ENCODE data around the gene CLEC16A.

CLEC16A gene, protein sequence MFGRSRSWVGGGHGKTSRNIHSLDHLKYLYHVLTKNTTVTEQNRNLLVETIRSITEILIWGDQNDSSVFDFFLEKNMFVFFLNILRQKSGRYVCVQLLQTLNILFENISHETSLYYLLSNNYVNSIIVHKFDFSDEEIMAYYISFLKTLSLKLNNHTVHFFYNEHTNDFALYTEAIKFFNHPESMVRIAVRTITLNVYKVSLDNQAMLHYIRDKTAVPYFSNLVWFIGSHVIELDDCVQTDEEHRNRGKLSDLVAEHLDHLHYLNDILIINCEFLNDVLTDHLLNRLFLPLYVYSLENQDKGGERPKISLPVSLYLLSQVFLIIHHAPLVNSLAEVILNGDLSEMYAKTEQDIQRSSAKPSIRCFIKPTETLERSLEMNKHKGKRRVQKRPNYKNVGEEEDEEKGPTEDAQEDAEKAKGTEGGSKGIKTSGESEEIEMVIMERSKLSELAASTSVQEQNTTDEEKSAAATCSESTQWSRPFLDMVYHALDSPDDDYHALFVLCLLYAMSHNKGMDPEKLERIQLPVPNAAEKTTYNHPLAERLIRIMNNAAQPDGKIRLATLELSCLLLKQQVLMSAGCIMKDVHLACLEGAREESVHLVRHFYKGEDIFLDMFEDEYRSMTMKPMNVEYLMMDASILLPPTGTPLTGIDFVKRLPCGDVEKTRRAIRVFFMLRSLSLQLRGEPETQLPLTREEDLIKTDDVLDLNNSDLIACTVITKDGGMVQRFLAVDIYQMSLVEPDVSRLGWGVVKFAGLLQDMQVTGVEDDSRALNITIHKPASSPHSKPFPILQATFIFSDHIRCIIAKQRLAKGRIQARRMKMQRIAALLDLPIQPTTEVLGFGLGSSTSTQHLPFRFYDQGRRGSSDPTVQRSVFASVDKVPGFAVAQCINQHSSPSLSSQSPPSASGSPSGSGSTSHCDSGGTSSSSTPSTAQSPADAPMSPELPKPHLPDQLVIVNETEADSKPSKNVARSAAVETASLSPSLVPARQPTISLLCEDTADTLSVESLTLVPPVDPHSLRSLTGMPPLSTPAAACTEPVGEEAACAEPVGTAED

DNA sequence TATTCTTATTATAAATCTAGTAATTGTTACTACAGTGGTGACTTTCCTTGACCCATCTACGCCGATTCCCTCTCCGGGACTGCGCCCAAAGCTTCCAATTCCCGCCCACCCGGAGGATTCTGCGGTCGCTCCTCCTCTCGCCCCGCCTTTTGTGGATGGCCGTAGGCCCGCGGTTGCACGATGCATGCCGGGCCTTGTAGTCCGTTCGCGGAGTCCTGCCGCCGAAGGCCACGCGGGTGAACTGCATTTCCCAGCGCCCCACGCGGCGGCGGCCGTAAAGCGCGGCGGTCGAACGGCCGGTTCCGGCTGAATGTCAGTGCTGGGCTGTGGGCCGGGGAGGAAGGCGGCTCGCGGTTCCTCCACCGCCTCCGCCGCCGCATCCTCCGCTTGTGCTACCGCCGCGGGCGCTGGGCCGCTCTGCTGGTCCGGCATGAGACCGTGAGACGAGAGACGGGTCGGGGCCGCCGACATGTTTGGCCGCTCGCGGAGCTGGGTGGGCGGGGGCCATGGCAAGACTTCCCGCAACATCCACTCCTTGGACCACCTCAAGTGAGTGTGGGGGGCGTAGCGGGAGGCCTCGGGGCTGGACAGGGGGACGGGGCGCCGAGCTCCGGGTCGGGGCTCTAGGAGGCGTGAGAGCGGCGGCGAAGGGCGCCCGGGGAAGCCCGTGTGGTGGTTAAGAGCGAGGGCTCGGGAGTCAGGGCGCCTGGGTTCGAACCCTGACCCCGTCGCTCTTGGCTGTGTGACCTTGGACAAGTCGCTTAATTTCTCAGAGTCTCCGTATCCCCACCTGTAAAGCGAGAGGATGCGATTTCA lies at the start of gene CLEC16A:
TSS of gene CLEC16A (plus strand) at position 316 of the 816 bp plus-strand sequence. CDS start at position 470, 154 bp downstream.
- DNase-seq = peak; percentile 77

DNA sequence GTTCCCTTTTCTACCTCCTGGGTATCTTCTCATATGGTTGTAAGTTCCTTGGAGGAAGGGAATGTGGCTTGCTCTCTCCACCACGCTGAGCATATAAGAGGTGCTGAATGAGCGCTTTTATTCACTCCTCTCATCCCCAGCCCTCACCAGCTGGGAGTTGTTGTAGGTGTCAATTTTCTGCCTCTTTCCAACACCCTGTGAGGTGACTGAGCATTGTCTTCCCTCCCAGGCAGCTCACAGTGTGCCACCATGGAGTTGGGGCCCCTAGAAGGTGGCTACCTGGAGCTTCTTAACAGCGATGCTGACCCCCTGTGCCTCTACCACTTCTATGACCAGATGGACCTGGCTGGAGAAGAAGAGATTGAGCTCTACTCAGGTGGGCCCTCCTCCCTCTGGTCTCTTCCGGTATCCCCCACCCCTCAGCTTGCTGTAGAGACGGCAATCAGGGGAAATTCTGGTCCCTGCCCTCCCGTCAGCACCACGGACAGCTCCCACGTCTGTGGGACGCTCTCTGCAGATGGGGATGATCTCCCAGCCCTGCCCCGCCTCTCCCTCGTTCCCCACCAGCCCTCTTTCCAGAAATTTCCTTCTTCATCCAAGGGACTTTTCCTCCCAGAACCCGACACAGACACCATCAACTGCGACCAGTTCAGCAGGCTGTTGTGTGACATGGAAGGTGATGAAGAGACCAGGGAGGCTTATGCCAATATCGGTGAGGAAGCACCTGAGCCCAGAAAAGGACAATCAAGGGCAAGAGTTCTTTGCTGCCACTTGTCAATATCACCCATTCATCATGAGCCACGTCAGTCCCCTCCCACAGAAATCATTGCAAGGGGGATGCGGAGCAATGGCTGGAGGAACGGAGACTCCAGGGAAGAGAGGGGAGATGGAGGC lies 49.1 kb upstream of the CLEC16A start:
- DNase-seq = no peak

DNA sequence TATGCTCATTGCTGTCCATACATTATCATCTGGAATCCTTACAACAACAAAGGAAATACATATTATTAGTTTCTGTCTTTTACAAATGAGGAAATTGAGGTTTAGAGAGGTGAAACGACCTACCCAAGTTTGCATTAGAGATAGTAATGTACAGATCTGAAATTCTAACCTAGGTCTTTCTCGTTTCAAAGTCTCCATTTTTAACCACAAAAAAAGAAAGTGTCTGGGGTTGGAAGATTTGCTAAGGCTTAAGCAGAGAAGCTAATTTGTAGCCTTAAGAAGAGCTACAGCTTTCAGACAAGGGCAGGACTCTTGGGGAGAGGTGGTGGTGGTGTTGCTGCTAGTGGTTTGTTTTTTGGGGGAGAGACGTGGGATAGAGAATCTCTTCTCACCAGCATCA lies 48.2 kb upstream of the CLEC16A start:
- DNase-seq = no peak

DNA sequence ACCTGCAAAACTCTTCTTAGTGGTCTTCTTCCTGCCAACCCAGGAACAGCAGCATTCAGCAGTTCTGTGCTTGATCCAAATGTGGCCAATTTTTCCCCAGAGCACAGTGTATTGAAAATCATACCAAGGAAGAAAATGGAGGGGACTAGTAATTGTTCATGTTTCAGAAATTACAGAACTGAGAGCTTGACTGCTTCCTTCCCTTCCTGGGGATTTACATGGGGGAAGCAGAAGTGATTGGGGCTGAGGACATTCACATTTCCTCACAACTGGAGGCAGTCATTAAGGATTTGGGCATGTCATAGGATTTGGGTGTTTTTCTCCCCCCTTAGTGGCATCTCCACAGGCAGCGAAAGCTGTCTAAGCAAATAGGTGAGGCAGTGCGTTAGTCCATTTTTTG lies 47.6 kb upstream of the CLEC16A start:
- DNase-seq = no peak

DNA sequence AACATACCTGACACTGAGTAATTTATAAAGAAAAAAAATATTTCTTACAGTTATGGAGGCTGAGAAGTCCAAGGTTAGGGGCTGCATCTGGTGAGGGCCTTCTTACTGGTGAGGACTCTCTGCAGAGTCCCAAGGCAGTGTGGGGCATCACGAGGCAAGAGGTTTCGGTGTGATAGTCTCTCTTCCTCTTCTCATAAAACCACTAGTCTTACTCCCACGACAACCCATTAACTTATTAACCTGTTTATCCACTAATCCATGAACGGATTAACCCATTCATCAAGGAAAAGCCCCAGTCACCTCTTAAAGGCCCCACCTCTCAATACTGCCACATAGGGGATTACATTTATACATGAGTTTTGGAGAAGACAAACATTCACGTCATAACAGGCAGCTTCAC lies 47.2 kb upstream of the CLEC16A start:
- DNase-seq = no peak

DNA sequence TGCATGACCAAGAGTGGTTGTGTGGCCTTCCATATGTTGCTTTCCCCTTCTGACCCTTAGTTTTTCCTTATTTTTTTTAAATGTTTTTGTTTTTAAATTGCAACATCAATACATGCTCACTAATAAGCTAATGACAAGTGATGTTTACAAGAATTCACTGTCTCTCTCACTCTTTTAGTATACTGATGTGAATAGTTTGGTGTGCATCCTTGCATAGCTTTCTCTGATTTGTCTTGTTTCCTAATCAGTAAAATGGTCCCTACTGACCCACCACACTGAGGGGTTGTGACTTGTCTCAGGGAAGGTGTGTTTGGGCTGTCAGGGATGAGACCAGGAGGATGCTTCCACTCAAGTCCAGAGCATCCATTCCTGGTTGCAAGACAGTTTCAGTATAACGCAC lies 41.4 kb upstream of the CLEC16A start:
- no peak for DNase-seq

DNA sequence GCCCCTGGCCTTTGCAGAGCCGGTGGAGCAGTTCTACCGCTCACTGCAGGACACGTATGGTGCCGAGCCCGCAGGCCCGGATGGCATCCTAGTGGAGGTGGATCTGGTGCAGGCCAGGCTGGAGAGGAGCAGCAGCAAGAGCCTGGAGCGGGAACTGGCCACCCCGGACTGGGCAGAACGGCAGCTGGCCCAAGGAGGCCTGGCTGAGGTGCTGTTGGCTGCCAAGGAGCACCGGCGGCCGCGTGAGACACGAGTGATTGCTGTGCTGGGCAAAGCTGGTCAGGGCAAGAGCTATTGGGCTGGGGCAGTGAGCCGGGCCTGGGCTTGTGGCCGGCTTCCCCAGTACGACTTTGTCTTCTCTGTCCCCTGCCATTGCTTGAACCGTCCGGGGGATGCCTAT lies 37.9 kb upstream of the CLEC16A start:
- DNase-seq = no peak

DNA sequence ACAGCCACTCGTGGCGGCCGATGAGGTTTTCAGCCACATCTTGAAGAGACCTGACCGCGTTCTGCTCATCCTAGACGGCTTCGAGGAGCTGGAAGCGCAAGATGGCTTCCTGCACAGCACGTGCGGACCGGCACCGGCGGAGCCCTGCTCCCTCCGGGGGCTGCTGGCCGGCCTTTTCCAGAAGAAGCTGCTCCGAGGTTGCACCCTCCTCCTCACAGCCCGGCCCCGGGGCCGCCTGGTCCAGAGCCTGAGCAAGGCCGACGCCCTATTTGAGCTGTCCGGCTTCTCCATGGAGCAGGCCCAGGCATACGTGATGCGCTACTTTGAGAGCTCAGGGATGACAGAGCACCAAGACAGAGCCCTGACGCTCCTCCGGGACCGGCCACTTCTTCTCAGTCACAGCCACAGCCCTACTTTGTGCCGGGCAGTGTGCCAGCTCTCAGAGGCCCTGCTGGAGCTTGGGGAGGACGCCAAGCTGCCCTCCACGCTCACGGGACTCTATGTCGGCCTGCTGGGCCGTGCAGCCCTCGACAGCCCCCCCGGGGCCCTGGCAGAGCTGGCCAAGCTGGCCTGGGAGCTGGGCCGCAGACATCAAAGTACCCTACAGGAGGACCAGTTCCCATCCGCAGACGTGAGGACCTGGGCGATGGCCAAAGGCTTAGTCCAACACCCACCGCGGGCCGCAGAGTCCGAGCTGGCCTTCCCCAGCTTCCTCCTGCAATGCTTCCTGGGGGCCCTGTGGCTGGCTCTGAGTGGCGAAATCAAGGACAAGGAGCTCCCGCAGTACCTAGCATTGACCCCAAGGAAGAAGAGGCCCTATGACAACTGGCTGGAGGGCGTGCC lies 37.2 kb upstream of the CLEC16A start:
- no peak for DNase-seq

DNA sequence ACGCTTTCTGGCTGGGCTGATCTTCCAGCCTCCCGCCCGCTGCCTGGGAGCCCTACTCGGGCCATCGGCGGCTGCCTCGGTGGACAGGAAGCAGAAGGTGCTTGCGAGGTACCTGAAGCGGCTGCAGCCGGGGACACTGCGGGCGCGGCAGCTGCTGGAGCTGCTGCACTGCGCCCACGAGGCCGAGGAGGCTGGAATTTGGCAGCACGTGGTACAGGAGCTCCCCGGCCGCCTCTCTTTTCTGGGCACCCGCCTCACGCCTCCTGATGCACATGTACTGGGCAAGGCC lies 36.7 kb upstream of the CLEC16A start:
- DNase-seq = no peak

DNA sequence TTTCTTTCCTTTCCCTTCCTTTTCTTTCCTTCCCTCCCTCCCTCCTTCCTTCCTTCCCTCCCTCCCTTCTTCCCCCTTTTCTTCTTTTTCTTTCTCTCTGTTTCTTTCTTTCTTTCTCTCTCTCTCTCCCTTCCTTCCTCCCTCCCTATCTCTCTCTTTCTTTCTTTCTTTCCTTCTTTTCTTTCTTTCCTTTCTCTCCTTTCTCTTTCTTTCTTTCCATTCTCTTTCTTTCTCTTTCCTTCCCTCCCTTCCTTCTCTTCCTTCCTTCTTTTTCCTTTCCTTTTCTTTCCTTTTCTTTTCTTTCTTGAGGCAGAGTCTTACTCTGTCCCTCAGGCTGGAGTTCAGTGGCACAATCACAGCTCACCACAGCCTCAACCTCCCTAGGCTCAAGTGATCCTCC lies 33.1 kb upstream of the CLEC16A start:
- DNase-seq = no peak

DNA sequence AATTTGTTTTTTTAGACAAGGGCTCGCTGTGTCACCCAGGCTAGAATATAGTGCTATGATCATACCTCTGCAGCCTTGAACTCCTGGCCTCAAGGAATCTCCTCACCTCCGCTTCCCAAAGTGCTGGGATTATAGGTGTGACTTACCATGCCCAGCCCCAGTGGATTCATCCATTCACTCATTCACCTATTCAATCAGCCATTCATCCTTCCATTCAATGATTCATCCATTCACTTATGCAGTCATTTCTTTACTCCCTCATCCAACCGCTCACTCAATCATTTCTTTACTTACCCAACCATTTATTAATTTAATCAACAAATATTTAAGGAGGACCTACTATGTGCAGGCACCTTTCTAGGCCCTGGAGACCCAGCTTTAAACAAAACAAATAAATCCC lies 27.8 kb upstream of the CLEC16A start:
- no peak for DNase-seq

DNA sequence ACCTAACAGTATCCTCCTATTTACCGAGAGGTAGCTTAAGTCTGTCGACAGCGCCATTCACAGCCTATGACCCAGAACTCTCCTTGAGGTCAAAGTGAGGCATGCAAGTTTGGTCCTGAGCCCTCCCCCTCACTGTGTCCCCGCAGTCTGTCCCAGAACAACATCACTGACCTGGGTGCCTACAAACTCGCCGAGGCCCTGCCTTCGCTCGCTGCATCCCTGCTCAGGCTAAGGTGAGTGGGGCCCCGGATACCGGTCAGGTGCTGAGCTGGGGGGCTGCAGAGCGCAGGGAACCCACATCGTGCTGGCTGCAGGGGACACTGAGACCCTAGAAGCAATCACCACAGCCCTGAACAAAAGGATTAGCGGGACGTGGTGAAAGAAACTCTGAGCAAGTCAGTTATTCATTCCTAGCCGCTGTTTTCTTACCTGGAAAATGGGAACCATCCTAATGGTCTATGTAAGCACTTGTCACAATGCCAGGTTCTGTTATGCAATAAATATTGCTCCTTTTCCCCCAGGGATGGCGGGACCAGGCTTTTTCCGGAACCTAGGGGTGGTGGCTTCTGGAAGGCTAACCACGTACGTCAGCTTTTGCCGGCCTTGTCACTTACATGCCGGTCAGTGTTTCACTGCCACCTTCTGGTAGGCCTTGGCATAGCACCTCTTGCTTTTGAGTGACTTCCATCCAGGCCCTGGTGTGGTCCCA lies 25.9 kb upstream of the CLEC16A start:
- DNase-seq = peak; percentile 46

DNA sequence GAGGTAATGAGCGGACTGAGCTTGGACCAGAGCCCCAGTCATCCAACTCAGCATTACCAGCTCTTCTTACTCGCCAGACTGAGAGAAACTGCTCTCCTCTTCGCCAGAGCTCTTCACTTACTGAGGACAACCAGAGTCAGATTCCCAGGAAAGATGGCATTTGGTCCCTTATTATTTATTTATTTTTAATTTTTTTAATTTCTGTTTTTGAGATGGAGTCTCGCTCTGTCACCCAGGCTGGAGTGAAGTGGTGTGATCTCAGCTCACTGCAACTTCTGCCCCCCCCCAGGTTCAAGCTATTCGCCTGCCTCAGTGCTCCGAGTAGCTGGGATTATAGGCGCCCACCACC lies 25.4 kb upstream of the CLEC16A start:
- no peak for DNase-seq

DNA sequence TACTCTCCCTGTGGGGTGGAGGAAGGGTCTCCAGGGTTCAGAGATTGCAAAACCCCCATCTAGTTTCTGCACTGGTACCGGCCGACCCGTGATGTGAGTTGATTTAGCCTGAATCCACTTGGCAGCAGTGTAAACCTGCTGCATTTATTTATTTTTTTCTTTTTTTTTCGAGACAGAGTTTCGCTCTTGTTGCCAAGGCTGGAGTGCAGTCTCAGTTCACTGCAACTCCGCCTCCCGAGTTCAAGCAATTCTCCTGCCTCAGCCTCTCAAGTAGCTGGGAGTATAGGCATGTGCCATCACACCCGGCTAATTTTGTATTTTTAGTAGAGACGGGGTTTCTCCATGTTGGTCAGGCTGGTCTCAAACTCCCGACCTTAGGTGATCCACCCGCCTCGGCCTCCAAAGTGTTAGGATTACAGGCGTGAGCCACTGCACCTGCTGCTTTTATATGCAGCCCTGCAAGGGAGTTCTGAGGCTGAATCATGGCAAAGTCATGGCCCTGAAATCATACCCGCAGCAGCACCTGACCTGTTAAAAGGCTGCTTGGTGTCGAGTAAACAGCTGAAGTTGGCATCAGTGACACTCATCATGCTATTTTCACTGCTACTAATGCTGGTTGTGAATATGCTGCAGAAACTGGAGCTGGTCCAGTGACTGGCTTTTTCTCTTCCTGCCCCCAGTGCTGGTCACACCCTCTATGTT lies 23.5 kb upstream of the CLEC16A start:
- no peak for DNase-seq

DNA sequence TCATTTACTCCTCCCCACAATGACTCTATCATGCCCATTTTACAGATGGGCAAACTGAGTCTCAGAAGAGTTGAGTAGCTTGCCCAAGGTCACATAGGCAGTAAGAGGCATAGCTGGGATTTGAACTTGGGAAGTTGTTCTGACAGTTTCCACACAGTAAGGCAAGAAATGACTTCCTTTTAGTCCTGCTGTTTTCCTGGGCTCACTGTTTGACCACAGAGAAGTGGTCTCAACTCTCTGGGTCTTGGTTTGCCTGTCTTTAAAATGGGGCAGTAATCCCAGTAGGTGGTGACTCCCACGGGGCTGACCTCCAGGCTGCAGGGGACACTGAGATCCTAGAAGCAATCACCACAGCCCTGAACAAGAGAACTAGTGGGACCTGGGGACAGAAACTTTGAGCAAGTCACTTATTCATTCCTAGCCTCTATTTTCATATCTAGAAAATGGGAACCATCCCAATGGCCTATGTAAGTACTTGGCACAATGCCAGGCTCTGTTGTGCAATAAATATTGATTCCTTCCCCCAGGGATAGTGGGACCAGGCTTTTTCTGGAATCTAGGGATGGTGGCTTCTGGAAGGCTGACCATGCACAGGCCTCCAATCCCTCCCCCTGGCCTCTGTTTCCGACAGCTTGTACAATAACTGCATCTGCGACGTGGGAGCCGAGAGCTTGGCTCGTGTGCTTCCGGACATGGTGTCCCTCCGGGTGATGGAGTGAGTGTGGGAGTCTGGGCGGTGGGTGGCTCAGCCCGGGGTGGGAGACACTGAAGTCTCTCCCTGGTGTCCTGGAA lies 22.6 kb upstream of the CLEC16A start:
- no peak for DNase-seq

DNA sequence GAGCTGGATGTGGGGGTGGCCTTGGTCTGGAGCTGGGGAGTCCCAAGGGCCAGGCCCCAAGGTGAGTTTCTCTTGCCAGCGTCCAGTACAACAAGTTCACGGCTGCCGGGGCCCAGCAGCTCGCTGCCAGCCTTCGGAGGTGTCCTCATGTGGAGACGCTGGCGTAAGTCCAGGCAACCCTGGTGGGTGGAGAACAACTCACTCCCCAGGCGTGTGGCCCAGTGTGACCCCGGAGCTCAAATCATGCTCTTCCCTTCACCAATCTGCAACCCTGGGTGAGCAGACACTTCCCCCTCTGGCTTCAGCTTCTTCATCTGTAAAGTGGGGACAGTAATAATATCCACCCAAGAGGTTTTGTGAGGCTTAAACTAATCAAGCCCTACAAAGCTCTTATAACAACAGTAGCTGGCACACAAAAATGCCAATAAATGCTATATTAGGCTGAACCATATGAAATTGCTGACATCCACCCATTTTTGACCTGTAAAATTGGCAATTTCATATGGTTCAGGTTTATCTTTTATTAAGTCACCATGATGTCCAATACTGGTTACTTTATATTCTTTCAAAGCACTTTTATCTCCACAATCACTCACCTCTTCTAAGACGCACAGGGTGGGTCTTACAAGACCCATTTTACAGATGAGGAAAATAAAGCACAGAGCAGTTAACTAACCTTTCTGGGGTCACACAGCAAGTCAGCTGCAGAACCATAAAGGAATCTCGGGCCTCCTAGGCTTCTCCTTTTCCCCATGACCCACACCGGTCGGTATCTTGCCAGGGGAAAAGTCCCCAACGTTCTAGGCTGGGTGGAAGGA lies 21.8 kb upstream of the CLEC16A start:
- no peak for DNase-seq

DNA sequence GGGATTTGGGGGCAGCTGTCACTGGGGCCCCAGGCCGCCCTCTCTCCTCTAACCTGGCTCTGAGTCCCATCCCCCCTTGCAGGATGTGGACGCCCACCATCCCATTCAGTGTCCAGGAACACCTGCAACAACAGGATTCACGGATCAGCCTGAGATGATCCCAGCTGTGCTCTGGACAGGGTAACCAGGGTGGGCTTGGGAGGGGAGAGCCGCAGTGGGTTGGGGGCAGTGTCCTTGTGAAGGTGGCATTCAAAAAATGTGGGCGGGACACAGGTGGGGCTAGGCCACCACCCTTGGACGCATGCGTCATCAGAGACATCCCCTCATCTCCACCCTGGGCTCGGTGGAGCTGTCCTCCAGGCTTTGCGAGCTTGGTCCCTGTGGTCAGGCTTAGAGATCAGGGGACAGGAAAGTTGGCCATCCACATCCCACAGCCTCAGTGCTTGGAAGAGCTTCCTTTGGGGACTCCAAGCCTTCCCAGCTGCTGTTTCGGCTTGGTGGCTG lies 21.2 kb upstream of the CLEC16A start:
- DNase-seq = no peak
